WTC11 (cell line): ENCODE data around the gene LRRC17. TPM values are rescaled to one million over a fixed set of nuclear protein-coding genes. Genes with fewer than 3 reads are reported as not detected.

Source experiments
- ATAC-seq: fragments of 200-7000 bp; cut with Tn5 transposase; 2 replicates; pipeline ENCODE4 v1.10.0; 2021; ENCODE audit warnings: mild to moderate bottlenecking, moderate library complexity
- CTCF ChIA-PET: fragments of 300-600 bp; sonication (Branson Sonifier 250); formaldehyde crosslinking; loops from one replicate; lab custom pipeline; 2021; ENCODE audit warnings: antibody characterized with exemption; lab: Charles Lee
- POLR2A ChIA-PET: fragments of 350-600 bp; sonication (Branson Sonifier 250); formaldehyde crosslinking; loops from one replicate; lab custom pipeline; 2021; ENCODE audit warnings: antibody characterized with exemption; lab: Charles Lee
- DNase-seq: peaks from one replicate; pipeline ENCODE4 v3.0.0; 2021; ENCODE audit warnings: low spot score
- H3K27ac Mint-ChIP-seq: 2 replicates; pipeline ENCODE4 v1.8.0; 2021; ENCODE audit warnings: mixed read lengths
- H3K27me3 Mint-ChIP-seq: 2 replicates; pipeline ENCODE4 v1.8.0; 2021; ENCODE audit warnings: low read depth, mild to moderate bottlenecking, moderate library complexity, mixed read lengths
- H3K36me3 Mint-ChIP-seq: 2 replicates; pipeline ENCODE4 v1.8.0; 2021; ENCODE audit warnings: mixed read lengths
- H3K4me1 Mint-ChIP-seq: 2 replicates; pipeline ENCODE4 v1.8.0; 2022; ENCODE audit warnings: mixed read lengths
- H3K4me3 Mint-ChIP-seq: 2 replicates; pipeline ENCODE4 v1.8.0; 2021; ENCODE audit warnings: mild to moderate bottlenecking, moderate library complexity, mixed read lengths
- H3K9me3 Mint-ChIP-seq: 2 replicates; pipeline ENCODE4 v1.8.0; 2021; ENCODE audit warnings: mixed read lengths
- ATF1 ChIP-seq: sonication (generic); formaldehyde crosslinking; IDR thresholded peaks from 2 replicates; pipeline ENCODE4 v1.8.1; 2023; ENCODE audit warnings: mild to moderate bottlenecking, moderate library complexity, missing genetic modification reagents
- CBFB ChIP-seq: sonication (generic); formaldehyde crosslinking; IDR thresholded peaks from 2 replicates; pipeline ENCODE4 v1.8.1; 2022; ENCODE audit warnings: mild to moderate bottlenecking, low read depth, missing genetic modification reagents
- CDX4 ChIP-seq: fragments of 250-450 bp; sonication (Bioruptor Pico); IDR thresholded peaks from 2 replicates; pipeline ENCODE4 v1.9.0; 2021; ENCODE audit warnings: moderate library complexity, mild to moderate bottlenecking, inconsistent platforms, borderline replicate concordance
- CTCF ChIP-seq: fragments of 200-600 bp; IDR thresholded peaks from 2 replicates; pipeline ENCODE4 v1.8.0; 2022; ENCODE audit warnings: antibody characterized with exemption
- E2F4 ChIP-seq: sonication (generic); formaldehyde crosslinking; IDR thresholded peaks from 2 replicates; pipeline ENCODE4 v1.8.1; 2022; ENCODE audit warnings: low read depth, mild to moderate bottlenecking, moderate library complexity, missing genetic modification reagents, borderline replicate concordance
- ELF4 ChIP-seq: sonication (generic); formaldehyde crosslinking; IDR thresholded peaks from 2 replicates; pipeline ENCODE4 v1.8.1; 2022; ENCODE audit warnings: low read depth, mild to moderate bottlenecking, moderate library complexity, missing genetic modification reagents
- ETV6 ChIP-seq: sonication (generic); formaldehyde crosslinking; IDR thresholded peaks from 2 replicates; pipeline ENCODE4 v1.8.1; 2022; ENCODE audit warnings: mild to moderate bottlenecking, missing genetic modification reagents
- FOXJ3 ChIP-seq: sonication (generic); formaldehyde crosslinking; IDR thresholded peaks from 2 replicates; pipeline ENCODE4 v1.9.0; 2021; ENCODE audit warnings: missing genetic modification reagents, mild to moderate bottlenecking, borderline replicate concordance
- FOXP4 ChIP-seq: sonication (generic); formaldehyde crosslinking; IDR thresholded peaks from 2 replicates; pipeline ENCODE4 v1.8.0; 2022; ENCODE audit warnings: mild to moderate bottlenecking, missing genetic modification reagents
- GRHL2 ChIP-seq: fragments of 250-450 bp; sonication (Bioruptor Pico); IDR thresholded peaks from 2 replicates; pipeline ENCODE4 v1.8.0; 2022; ENCODE audit warnings: mild to moderate bottlenecking, moderate library complexity; ENCODE audit not compliant: insufficient replicate concordance, severe bottlenecking
- IRF2 ChIP-seq: sonication (generic); formaldehyde crosslinking; IDR thresholded peaks from 2 replicates; pipeline ENCODE4 v1.8.0; 2022; ENCODE audit warnings: low read depth, missing genetic modification reagents, borderline replicate concordance
- NR1H2 ChIP-seq: sonication (generic); formaldehyde crosslinking; IDR thresholded peaks from 2 replicates; pipeline ENCODE4 v1.9.0; 2021; ENCODE audit warnings: mild to moderate bottlenecking, moderate library complexity, missing genetic modification reagents
- OVOL2 ChIP-seq: fragments of 250-450 bp; sonication (Bioruptor Pico); IDR thresholded peaks from 2 replicates; pipeline ENCODE4 v1.9.0; 2021; ENCODE audit warnings: mild to moderate bottlenecking, borderline replicate concordance
- SMAD4 ChIP-seq: sonication (generic); formaldehyde crosslinking; IDR thresholded peaks from 2 replicates; pipeline ENCODE4 v1.8.0; 2022; ENCODE audit warnings: mild to moderate bottlenecking, missing genetic modification reagents
- SOX15 ChIP-seq: fragments of 250-450 bp; sonication (Bioruptor Pico); IDR thresholded peaks from 2 replicates; pipeline ENCODE4 v1.9.0; 2021; ENCODE audit warnings: mild to moderate bottlenecking
- TEAD1 ChIP-seq: sonication (generic); formaldehyde crosslinking; IDR thresholded peaks from 2 replicates; pipeline ENCODE4 v1.8.0; 2022; ENCODE audit warnings: mild to moderate bottlenecking, missing genetic modification reagents
- TEAD4 ChIP-seq: sonication (generic); formaldehyde crosslinking; IDR thresholded peaks from 2 replicates; pipeline ENCODE4 v1.8.0; 2022; ENCODE audit warnings: mild to moderate bottlenecking, missing genetic modification reagents
- ZNF219 ChIP-seq: sonication (generic); formaldehyde crosslinking; IDR thresholded peaks from 2 replicates; pipeline ENCODE4 v1.8.0; 2023; ENCODE audit warnings: missing genetic modification reagents, mild to moderate bottlenecking, borderline replicate concordance
- ZNF263 ChIP-seq: sonication (generic); formaldehyde crosslinking; IDR thresholded peaks from 2 replicates; pipeline ENCODE4 v1.8.1; 2022; ENCODE audit warnings: low read depth, mild to moderate bottlenecking, moderate library complexity, missing genetic modification reagents
- ZNF396 ChIP-seq: fragments of 250-450 bp; sonication (Bioruptor Pico); IDR thresholded peaks from 2 replicates; pipeline ENCODE4 v1.8.0; 2021; ENCODE audit warnings: mild to moderate bottlenecking, moderate library complexity, borderline replicate concordance
- ZNF425 ChIP-seq: fragments of 250-450 bp; sonication (Bioruptor Pico); conservative IDR thresholded peaks from 2 replicates; pipeline ENCODE4 v1.9.0; 2021; ENCODE audit warnings: mild to moderate bottlenecking
- ZNF512 ChIP-seq: sonication (generic); formaldehyde crosslinking; IDR thresholded peaks from 2 replicates; pipeline ENCODE4 v1.8.1; 2022; ENCODE audit warnings: missing genetic modification reagents, borderline replicate concordance
- ZSCAN18 ChIP-seq: fragments of 250-450 bp; sonication (Bioruptor Pico); IDR thresholded peaks from 2 replicates; pipeline ENCODE4 v2.1.2; 2022; ENCODE audit warnings: mild to moderate bottlenecking, moderate library complexity
- total RNA-seq: library from RNA; stranded (reverse); gene quantifications from 3 replicates; pipeline ENCODE4 v1.2.3, GENCODE V29; 2021

LRRC17 gene
- total RNA-seq, 1 experiment from 2014 or later = 1.6 TPM

GRCh38 chr7:102913826-102914225, 1.0 kb downstream of the LRRC17 start:
- no peaks in the 10 kb centered on the region for H3K36me3 Mint-ChIP-seq
- peaks cover 45% of the 10 kb centered on the region for H3K4me1 Mint-ChIP-seq
- no peaks in the 10 kb centered on the region for H3K27me3 Mint-ChIP-seq
- ATAC-seq = no peak
- H3K4me3 Mint-ChIP-seq = no peak overlapping the region
- POLR2A ChIA-PET = no interaction called here
- no peak overlapping the region for H3K27ac Mint-ChIP-seq
- CTCF ChIA-PET = no interaction called here
- no peak for DNase-seq
- no peaks in the 10 kb centered on the region for H3K9me3 Mint-ChIP-seq
- TF ChIP-seq ELF4 (CRISPR knock-in tag) (no peak), FOXJ3 (CRISPR knock-in tag) (no peak), IRF2 (CRISPR knock-in tag) (no peak), ATF1 (CRISPR knock-in tag) (no peak)

- POLR2A ChIA-PET = interaction anchor here (0.7 kb wide), 1 partner anchor 211 kb away, joined by 6 read pairs; no protein-coding TSS in a partner anchor
- no peaks in the 10 kb centered on the region for H3K27me3 Mint-ChIP-seq
- H3K4me3 Mint-ChIP-seq = no peak overlapping the region
- peak; percentile 38 for DNase-seq
- peaks cover 45% of the 10 kb centered on the region for H3K4me1 Mint-ChIP-seq
- ATAC-seq = peak; percentile 92
- no peak for TF ChIP-seq ZNF263 (CRISPR knock-in tag)
- TF ChIP-seq TEAD1 (CRISPR knock-in tag) = no peak
- no peak for TF ChIP-seq CDX4
- TF ChIP-seq ZNF512 (CRISPR knock-in tag) = no peak
- no peak for TF ChIP-seq SOX15 (CRISPR knock-in tag)
- no peak for TF ChIP-seq ZNF396 (CRISPR knock-in tag)
- TF ChIP-seq TEAD4 (CRISPR knock-in tag) = no peak
- TF ChIP-seq GRHL2 (CRISPR knock-in tag) = no peak
- no peak for TF ChIP-seq ZSCAN18
- no peak for TF ChIP-seq OVOL2
- TF ChIP-seq ZNF425 (CRISPR knock-in tag) = no peak
- no peak for TF ChIP-seq E2F4 (CRISPR knock-in tag)
- no peak for TF ChIP-seq ZNF219
- TF ChIP-seq CTCF = no peak
- no peak for TF ChIP-seq FOXP4 (CRISPR knock-in tag)
- TF ChIP-seq ETV6 = no peak
- TF ChIP-seq SMAD4 (CRISPR knock-in tag) = no peak
- TF ChIP-seq CBFB = no peak
- no peak for TF ChIP-seq NR1H2 (CRISPR knock-in tag)
- TF ChIP-seq, all 79 proteins: peak for 0
- Mint-ChIP-seq H3K27ac (peak overlapping the region; percentile 71; the same call in 1 of the 2 replicates), H3K9me3 (no peaks in the 10 kb centered on the region), H3K36me3 (no peaks in the 10 kb centered on the region)
- CTCF ChIA-PET = no interaction called here
Measured at GRCh38 chr7:102914585-102914984, 1.8 kb downstream of the LRRC17 start.
